H9 (cell line): ENCODE results near the gene DTNB. TPM values are rescaled to one million over a fixed set of nuclear protein-coding genes. Genes with fewer than 3 reads are reported as not detected.

ENCODE experiments used
- DNase-seq: peaks from one replicate; pipeline ENCODE4 v3.0.0-alpha.2; 2017
- H2AFZ ChIP-seq: one replicate; pipeline ENCODE4 v1.6.1; 2013; ENCODE audit warnings: mild to moderate bottlenecking, low read length, control low read depth, moderate library complexity
- H2AK5ac ChIP-seq: 2 replicates; pipeline ENCODE4 v1.6.1; 2013; ENCODE audit warnings: low read length, control low read depth, mixed read lengths; ENCODE audit not compliant: insufficient read length
- H2BK120ac ChIP-seq: one replicate; pipeline ENCODE4 v1.6.1; 2013; ENCODE audit warnings: low read depth, mild to moderate bottlenecking, low read length, control low read depth, inconsistent platforms; ENCODE audit not compliant: poor library complexity, severe bottlenecking
- H2BK12ac ChIP-seq: 2 replicates; pipeline ENCODE4 v1.6.1; 2013; ENCODE audit warnings: low read length, control low read depth, mixed read lengths, low read depth; ENCODE audit not compliant: insufficient read length
- H2BK15ac ChIP-seq: 2 replicates; pipeline ENCODE4 v1.6.1; 2013; ENCODE audit warnings: low read depth, low read length, control low read depth
- H2BK20ac ChIP-seq: one replicate; pipeline ENCODE4 v1.6.1; 2013; ENCODE audit warnings: low read depth, mild to moderate bottlenecking, low read length, control low read depth, inconsistent platforms; ENCODE audit not compliant: poor library complexity, severe bottlenecking
- H2BK5ac ChIP-seq: 2 replicates; pipeline ENCODE4 v1.6.1; 2013; ENCODE audit warnings: low read length, control low read depth, mixed read lengths; ENCODE audit not compliant: insufficient read length
- H3K14ac ChIP-seq: 2 replicates; pipeline ENCODE4 v1.6.1; 2013; ENCODE audit warnings: low read length, control low read depth; ENCODE audit not compliant: insufficient read depth
- H3K18ac ChIP-seq: 2 replicates; pipeline ENCODE4 v1.6.1; 2013; ENCODE audit warnings: low read depth, mild to moderate bottlenecking, mixed read lengths, low read length, control low read depth; ENCODE audit not compliant: insufficient read length
- H3K23ac ChIP-seq: 2 replicates; pipeline ENCODE4 v1.6.1; 2013; ENCODE audit warnings: low read length, control low read depth, mixed read lengths, low read depth; ENCODE audit not compliant: insufficient read length
- H3K23me2 ChIP-seq: 2 replicates; pipeline ENCODE4 v1.6.1; 2013; ENCODE audit warnings: low read depth, mild to moderate bottlenecking, mixed read lengths, low read length, control low read depth; ENCODE audit not compliant: insufficient read length, poor library complexity, severe bottlenecking
- H3K27ac ChIP-seq: 2 replicates; pipeline ENCODE4 v1.5.1; 2013; ENCODE audit warnings: low read length, control low read depth, mixed read lengths, low read depth; ENCODE audit not compliant: insufficient read length
- H3K27me3 ChIP-seq: 2 replicates; pipeline ENCODE4 v1.6.1; 2013; ENCODE audit warnings: low read length, control low read depth, inconsistent platforms; ENCODE audit not compliant: insufficient read depth
- H3K4ac ChIP-seq: 2 replicates; pipeline ENCODE4 v1.6.1; 2013; ENCODE audit warnings: low read depth, mild to moderate bottlenecking, control low read depth, inconsistent platforms, low read length, moderate library complexity
- H3K4me1 ChIP-seq: 2 replicates; pipeline ENCODE4 v1.6.1; 2013; ENCODE audit warnings: low read length, control low read depth, inconsistent platforms; ENCODE audit not compliant: insufficient read depth
- H3K4me2 ChIP-seq: 2 replicates; pipeline ENCODE4 v1.6.1; 2013; ENCODE audit warnings: low read length, control low read depth, mixed read lengths; ENCODE audit not compliant: insufficient read length, insufficient read depth
- H3K56ac ChIP-seq: 2 replicates; pipeline ENCODE4 v1.6.1; 2013; ENCODE audit warnings: low read depth, mild to moderate bottlenecking, mixed read lengths, low read length, control low read depth; ENCODE audit not compliant: insufficient read length
- H3K79me1 ChIP-seq: 2 replicates; pipeline ENCODE4 v1.6.1; 2013; ENCODE audit warnings: low read depth, mild to moderate bottlenecking, moderate library complexity, low read length, control low read depth, inconsistent platforms; ENCODE audit not compliant: insufficient read depth, poor library complexity, severe bottlenecking
- H3K79me2 ChIP-seq: 2 replicates; pipeline ENCODE4 v1.6.1; 2013; ENCODE audit warnings: low read length, control low read depth, inconsistent platforms; ENCODE audit not compliant: insufficient read depth
- H3K9ac ChIP-seq: 2 replicates; pipeline ENCODE4 v1.6.1; 2013; ENCODE audit warnings: low read length, control low read depth, mixed read lengths; ENCODE audit not compliant: insufficient read length; ENCODE audit errors: extremely low read depth
- H3K9me3 ChIP-seq: one replicate; pipeline ENCODE4 v1.6.1; 2013; ENCODE audit warnings: low read depth, low read length, inconsistent platforms; ENCODE audit not compliant: control insufficient read depth
- H3T11ph ChIP-seq: one replicate; pipeline ENCODE4 v1.6.1; 2013; ENCODE audit warnings: mild to moderate bottlenecking, low read length, control low read depth, inconsistent platforms
- H4K20me1 ChIP-seq: one replicate; pipeline ENCODE4 v1.6.1; 2013; ENCODE audit not compliant: control insufficient read depth, insufficient read length, insufficient read depth
- H4K5ac ChIP-seq: 2 replicates; pipeline ENCODE4 v1.6.1; 2013; ENCODE audit warnings: low read depth, mild to moderate bottlenecking, mixed read lengths, low read length, control low read depth; ENCODE audit not compliant: insufficient read length
- H4K8ac ChIP-seq: replicated peaks from 2 replicates; pipeline ENCODE4 v1.6.1; 2013; ENCODE audit warnings: low read length, control low read depth, mixed read lengths, low read depth; ENCODE audit not compliant: insufficient read length
- H4K91ac ChIP-seq: 2 replicates; pipeline ENCODE4 v1.6.1; 2013; ENCODE audit warnings: low read depth, mild to moderate bottlenecking, moderate library complexity, mixed read lengths, low read length, control low read depth; ENCODE audit not compliant: insufficient read length
- H3K27ac Mint-ChIP-seq, 3 experiments: 2 replicates in 2 of 3; 3 replicates in 1 of 3; pipeline ENCODE4 v1.8.0; 2020 to 2021; ENCODE audit warnings: mixed read lengths in 3 of 3, mild to moderate bottlenecking in 1 of 3, moderate library complexity in 1 of 3
- H3K27me3 Mint-ChIP-seq: 2 replicates; pipeline ENCODE4 v1.8.0; 2021; ENCODE audit warnings: low read depth, mild to moderate bottlenecking, moderate library complexity, mixed read lengths
- H3K36me3 Mint-ChIP-seq, 3 experiments: 2 replicates in 2 of 3; 3 replicates in 1 of 3; pipeline ENCODE4 v1.8.0; 2020 to 2021; ENCODE audit warnings: low read depth in 3 of 3, mixed read lengths in 3 of 3; ENCODE audit not compliant: insufficient read depth in 1 of 3
- H3K4me1 Mint-ChIP-seq, 2 experiments: 2 replicates each; pipeline ENCODE4 v1.8.0; 2020; ENCODE audit warnings: mixed read lengths in 2 of 2
- H3K4me3 Mint-ChIP-seq, 2 experiments: 2 replicates in 1 of 2; 3 replicates in 1 of 2; pipeline ENCODE4 v1.8.0; 2020 to 2021; ENCODE audit warnings: mild to moderate bottlenecking in 2 of 2, mixed read lengths in 2 of 2, moderate library complexity in 1 of 2
- H3K9me3 Mint-ChIP-seq, 2 experiments: 2 replicates in 1 of 2; 3 replicates in 1 of 2; pipeline ENCODE4 v1.8.0; 2020; ENCODE audit warnings: mild to moderate bottlenecking in 2 of 2, mixed read lengths in 2 of 2, moderate library complexity in 1 of 2
- WGBS: extraction: QIAGEN DNeasy Blood & Tissue Kit; methylation state at CpG from one replicate; pipeline ENCODE4 v1.1.7; 2013; ENCODE audit warnings: missing lambda C conversion rate, low lambda C conversion rate, mixed read lengths; ENCODE audit not compliant: insufficient read length; ENCODE audit errors: extremely low coverage; 5-methylcytosine and 5-hydroxymethylcytosine counted together
- total RNA-seq: library from RNA; stranded (reverse); gene quantifications from 2 replicates; pipeline ENCODE4 v1.2.1, GENCODE V29; 2021
- TF ChIP-seq, protein P1 (sequence below): fragments of 200-600 bp; sonication (generic); conservative IDR thresholded peaks from 3 replicates; pipeline ENCODE4 v1.8.0; 2021; ENCODE audit warnings: antibody characterized with exemption, mild to moderate bottlenecking

DTNB gene
- total RNA-seq, 1 experiment from 2014 or later: 26.7 TPM

DNA sequence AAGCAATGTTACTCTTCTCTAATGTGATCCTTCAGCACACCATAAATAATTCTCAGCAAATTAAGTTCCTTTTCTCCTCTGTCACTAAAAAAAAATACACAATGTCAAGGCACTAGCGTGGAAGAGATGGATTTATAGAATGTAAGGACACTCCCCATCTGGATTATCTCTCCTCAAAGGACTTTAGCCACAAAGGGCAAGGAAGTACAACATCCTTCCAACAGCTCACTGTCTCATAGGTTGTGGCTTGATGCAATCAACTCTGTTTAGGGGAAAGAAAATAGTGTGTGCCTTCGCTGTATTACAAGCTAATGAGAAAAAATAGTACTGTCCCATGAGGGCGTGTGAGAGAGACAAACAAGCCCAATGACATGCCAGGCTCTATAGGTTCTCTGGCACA, 202.6 kb downstream of the DTNB start:
- H4K5ac ChIP-seq: no peak overlapping the region
- H3K27ac Mint-ChIP-seq: no peak overlapping the region

More for the DNA sequence above, 202.6 kb downstream of the DTNB start:
- no peak overlapping the region for H3K23ac ChIP-seq
- H3T11ph ChIP-seq: no peak overlapping the region
- no peak overlapping the region for H2BK20ac ChIP-seq
- H2BK15ac ChIP-seq: no peak overlapping the region
- H3K9me3 Mint-ChIP-seq: peaks cover 1 to 7% of the 10 kb centered on the region in 2 experiments; a peak in 4 of 5 replicates
- H3K27me3 ChIP-seq: no peaks in the 10 kb centered on the region
- no peak overlapping the region for H3K4me2 ChIP-seq
- H2BK12ac ChIP-seq: no peak overlapping the region
- H4K20me1 ChIP-seq: no peaks in the 10 kb centered on the region
- H3K23me2 ChIP-seq: no peaks in the 10 kb centered on the region
- H3K79me2 ChIP-seq: no peaks in the 10 kb centered on the region
- H3K14ac ChIP-seq: no peak overlapping the region
- H4K91ac ChIP-seq: no peak overlapping the region
- H4K8ac ChIP-seq: no peak overlapping the region
- no CpG with 5 or more reads among the region's 3 CpGs for WGBS
- H3K4me3 Mint-ChIP-seq: no peak overlapping the region
- no peak overlapping the region for H2BK5ac ChIP-seq
- no peak overlapping the region for H3K27ac ChIP-seq
- H3K9me3 ChIP-seq: no peaks in the 10 kb centered on the region
- no peaks in the 10 kb centered on the region for H3K27me3 Mint-ChIP-seq
- TF ChIP-seq, protein P1, sequence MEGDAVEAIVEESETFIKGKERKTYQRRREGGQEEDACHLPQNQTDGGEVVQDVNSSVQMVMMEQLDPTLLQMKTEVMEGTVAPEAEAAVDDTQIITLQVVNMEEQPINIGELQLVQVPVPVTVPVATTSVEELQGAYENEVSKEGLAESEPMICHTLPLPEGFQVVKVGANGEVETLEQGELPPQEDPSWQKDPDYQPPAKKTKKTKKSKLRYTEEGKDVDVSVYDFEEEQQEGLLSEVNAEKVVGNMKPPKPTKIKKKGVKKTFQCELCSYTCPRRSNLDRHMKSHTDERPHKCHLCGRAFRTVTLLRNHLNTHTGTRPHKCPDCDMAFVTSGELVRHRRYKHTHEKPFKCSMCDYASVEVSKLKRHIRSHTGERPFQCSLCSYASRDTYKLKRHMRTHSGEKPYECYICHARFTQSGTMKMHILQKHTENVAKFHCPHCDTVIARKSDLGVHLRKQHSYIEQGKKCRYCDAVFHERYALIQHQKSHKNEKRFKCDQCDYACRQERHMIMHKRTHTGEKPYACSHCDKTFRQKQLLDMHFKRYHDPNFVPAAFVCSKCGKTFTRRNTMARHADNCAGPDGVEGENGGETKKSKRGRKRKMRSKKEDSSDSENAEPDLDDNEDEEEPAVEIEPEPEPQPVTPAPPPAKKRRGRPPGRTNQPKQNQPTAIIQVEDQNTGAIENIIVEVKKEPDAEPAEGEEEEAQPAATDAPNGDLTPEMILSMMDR: no peak
- H3K56ac ChIP-seq: no peak overlapping the region
- no peak for DNase-seq
- no peak overlapping the region for H3K9ac ChIP-seq
- H3K36me3 Mint-ChIP-seq: peaks cover 8 to 21% (median 15%) of the 10 kb centered on the region in 3 experiments
- no peak overlapping the region for H3K18ac ChIP-seq
- H3K79me1 ChIP-seq: no peaks in the 10 kb centered on the region
- H2AK5ac ChIP-seq: no peak overlapping the region
- no peaks in the 10 kb centered on the region for H3K4me1 ChIP-seq
- H3K4ac ChIP-seq: no peak overlapping the region
- no peak overlapping the region for H2BK120ac ChIP-seq
- H3K4me1 Mint-ChIP-seq: no peaks in the 10 kb centered on the region
- H2AFZ ChIP-seq: no peak overlapping the region
